ENCODE results near the gene BBLN. TPM values are rescaled to one million over a fixed set of nuclear protein-coding genes. Genes with fewer than 3 reads are reported as not detected.

BBLN gene
- total and polyA plus RNA-seq, 7 donors: 111 to 273 (median 158) TPM

- Histone ChIP-seq H3K36me3 (peaks cover 21 to 48% (median 28%) of the 10 kb centered on the region in 4 donors), H3K27me3 (no peaks in the 10 kb centered on the region), H3K4me1 (peaks cover 0 to 39% (median 35%) of the 10 kb centered on the region in 4 donors), H3K4me3 (no peak overlapping the region), H3K27ac (no peak overlapping the region), H3K9me3 (no peaks in the 10 kb centered on the region)
- WGBS, 2 donors: 63 to 66% methylated on average over 16 of the region's 16 CpGs
- intact Hi-C loops (cut with DNase I): loop anchor here (5.0 kb wide), 2 partner anchors 67 to 143 kb away; partner anchors contain the start of genes CIZ1 and EEIG1
- TF ChIP-seq EP300 (IDR thresholded peaks at IDR 0.05): no peak
- TF ChIP-seq, protein P1, sequence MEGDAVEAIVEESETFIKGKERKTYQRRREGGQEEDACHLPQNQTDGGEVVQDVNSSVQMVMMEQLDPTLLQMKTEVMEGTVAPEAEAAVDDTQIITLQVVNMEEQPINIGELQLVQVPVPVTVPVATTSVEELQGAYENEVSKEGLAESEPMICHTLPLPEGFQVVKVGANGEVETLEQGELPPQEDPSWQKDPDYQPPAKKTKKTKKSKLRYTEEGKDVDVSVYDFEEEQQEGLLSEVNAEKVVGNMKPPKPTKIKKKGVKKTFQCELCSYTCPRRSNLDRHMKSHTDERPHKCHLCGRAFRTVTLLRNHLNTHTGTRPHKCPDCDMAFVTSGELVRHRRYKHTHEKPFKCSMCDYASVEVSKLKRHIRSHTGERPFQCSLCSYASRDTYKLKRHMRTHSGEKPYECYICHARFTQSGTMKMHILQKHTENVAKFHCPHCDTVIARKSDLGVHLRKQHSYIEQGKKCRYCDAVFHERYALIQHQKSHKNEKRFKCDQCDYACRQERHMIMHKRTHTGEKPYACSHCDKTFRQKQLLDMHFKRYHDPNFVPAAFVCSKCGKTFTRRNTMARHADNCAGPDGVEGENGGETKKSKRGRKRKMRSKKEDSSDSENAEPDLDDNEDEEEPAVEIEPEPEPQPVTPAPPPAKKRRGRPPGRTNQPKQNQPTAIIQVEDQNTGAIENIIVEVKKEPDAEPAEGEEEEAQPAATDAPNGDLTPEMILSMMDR (IDR thresholded peaks at IDR 0.05): peak in 2 of 4 experiments; percentile 7 to 36
- peak; percentile 80 for DNase-seq
These were observed 35.0 kb upstream of the BBLN start for GRCh38 chr9:128124873-128125579.

- intact Hi-C loops (cut with DNase I): loop anchor here (5.0 kb wide), 2 partner anchors 67 to 143 kb away; partner anchors contain the start of genes CIZ1 and EEIG1
- DNase-seq: no peak
- H3K27me3 ChIP-seq: no peaks in the 10 kb centered on the region
- H3K4me1 ChIP-seq: peaks cover 0 to 39% (median 35%) of the 10 kb centered on the region in 4 donors
- H3K36me3 ChIP-seq: peaks cover 21 to 42% (median 26%) of the 10 kb centered on the region in 4 donors
- H3K4me3 ChIP-seq: no peak overlapping the region
- WGBS, 2 donors: 54 to 60% methylated on average over 10 of the region's 10 CpGs
- TF ChIP-seq, protein P1 (IDR thresholded peaks at IDR 0.05): no peak
- TF ChIP-seq POLR2AphosphoS5 (IDR thresholded peaks at IDR 0.05): no peak
- TF ChIP-seq EP300 (IDR thresholded peaks at IDR 0.05): no peak
- TF ChIP-seq POLR2A (IDR thresholded peaks at IDR 0.05): no peak
- no peaks in the 10 kb centered on the region for H3K9me3 ChIP-seq
- H3K27ac ChIP-seq: peak overlapping the region in 3 of 4 donors; percentile 4 to 90 (median 9)
These were observed 34.3 kb upstream of the BBLN start for GRCh38 chr9:128125580-128126354.

- intact Hi-C loops (cut with DNase I): loop anchor here (5.0 kb wide), 2 partner anchors 65 to 145 kb away; partner anchors contain the start of genes CIZ1 and EEIG1
- TF ChIP-seq POLR2AphosphoS5 (IDR thresholded peaks at IDR 0.05) (peak in 2 of 4 donors; percentile 50 to 58), EP300 (IDR thresholded peaks at IDR 0.05) (no peak)
- peaks cover 0 to 39% (median 35%) of the 10 kb centered on the region in 4 donors for H3K4me1 ChIP-seq
- DNase-seq: peak; percentile 89
- WGBS, 2 donors: 0 to 1% methylated on average over 56 of the region's 56 CpGs
- no peaks in the 10 kb centered on the region for H3K27me3 ChIP-seq
- peak within 1 kb of the TSS; percentile 76 to 99 (median 96) for H3K4me3 ChIP-seq
- peaks cover 14 to 23% (median 16%) of the 10 kb centered on the region in 4 donors for H3K36me3 ChIP-seq
- H3K27ac ChIP-seq: peak within 1 kb of the TSS; percentile 90 to 97 (median 92)
- no peaks in the 10 kb centered on the region for H3K9me3 ChIP-seq
These were observed 32.5 kb upstream of the BBLN start, which contains the start of gene PTGES2 for GRCh38 chr9:128127568-128127989. TSS of gene PTGES2 (minus strand) at chr9:128127729. CDS start at chr9:128127717, 12 bp downstream.

DNA sequence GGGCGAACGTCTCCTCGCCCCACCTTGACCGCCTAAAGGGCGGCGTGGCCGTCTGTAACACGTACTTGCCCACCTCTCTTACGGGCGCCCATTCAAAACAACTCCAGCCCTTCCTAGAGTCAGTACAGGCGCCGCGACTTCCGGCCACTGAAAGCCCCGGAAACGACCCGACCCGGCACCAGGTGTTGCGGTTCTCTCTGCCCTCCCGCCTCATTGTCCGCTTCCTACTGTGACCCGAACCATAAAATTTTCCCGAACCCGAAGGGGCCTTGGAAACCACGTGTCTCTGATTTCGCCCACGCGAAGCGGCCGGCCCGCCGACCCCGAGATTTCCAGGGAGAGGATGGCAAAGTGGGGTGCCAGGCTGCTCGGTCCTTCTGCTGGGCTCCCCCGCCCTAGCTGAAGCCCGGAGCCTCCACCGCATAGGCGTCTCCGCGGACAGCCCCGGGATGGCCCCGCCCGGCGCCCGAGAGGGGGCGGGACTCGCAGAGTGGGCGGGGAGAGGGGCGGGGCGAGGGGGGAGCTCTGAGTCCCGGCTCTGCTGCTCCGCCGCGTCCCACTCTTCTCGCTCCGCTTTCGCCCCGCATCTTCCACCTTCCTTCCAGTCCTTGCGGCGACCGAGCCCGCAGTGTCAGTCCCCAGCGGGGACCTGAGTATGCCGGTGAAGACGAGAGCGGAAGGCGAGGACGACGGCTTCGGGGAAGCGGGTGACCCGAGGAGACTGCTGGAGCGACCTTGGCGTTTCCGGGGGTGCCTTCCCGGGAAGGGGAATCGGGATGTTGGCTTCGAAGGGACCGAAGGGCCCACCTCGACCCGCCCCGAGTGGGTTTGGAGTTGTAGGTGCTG, 31.9 kb upstream of the BBLN start:
- DNase-seq: peak; percentile 89
- TF ChIP-seq POLR2AphosphoS5 (IDR thresholded peaks at IDR 0.05) (peak in 3 of 4 donors; percentile 53 to 81 (median 77)), POLR2A (IDR thresholded peaks at IDR 0.05) (peak; percentile 28 to 33), EP300 (IDR thresholded peaks at IDR 0.05) (no peak)
- TF ChIP-seq, protein P1 (IDR thresholded peaks at IDR 0.05): no peak
- peak overlapping the region; percentile 76 to 99 (median 96) for H3K4me3 ChIP-seq
- H3K27me3 ChIP-seq: no peaks in the 10 kb centered on the region
- H3K9me3 ChIP-seq: no peaks in the 10 kb centered on the region
- peak overlapping the region; percentile 90 to 97 (median 92) for H3K27ac ChIP-seq
- peaks cover 0 to 39% (median 35%) of the 10 kb centered on the region in 4 donors for H3K4me1 ChIP-seq
- intact Hi-C loops (cut with DNase I): loop anchor here (5.0 kb wide), 2 partner anchors 64 to 146 kb away; partner anchors contain the start of genes CIZ1 and EEIG1
- 0% methylated on average over 80 to 82 of the region's 82 CpGs for WGBS, 2 donors
- peaks cover 8 to 17% (median 9%) of the 10 kb centered on the region in 4 donors for H3K36me3 ChIP-seq

Data from sigmoid colon (tissue), 7 donors.